GM12873 (cell line): ENCODE measurements around the gene TNFRSF9.

Experiments used
- TF ChIP-seq, protein P1 (sequence below): IDR thresholded peaks from 2 replicates; pipeline ENCODE4 v1.5.1; 2012; ENCODE audit warnings: low read depth, mild to moderate bottlenecking, moderate library complexity, low read length, control low read depth; ENCODE audit not compliant: insufficient read depth; ENCODE audit errors: missing control alignments

Gene TNFRSF9

DNA sequence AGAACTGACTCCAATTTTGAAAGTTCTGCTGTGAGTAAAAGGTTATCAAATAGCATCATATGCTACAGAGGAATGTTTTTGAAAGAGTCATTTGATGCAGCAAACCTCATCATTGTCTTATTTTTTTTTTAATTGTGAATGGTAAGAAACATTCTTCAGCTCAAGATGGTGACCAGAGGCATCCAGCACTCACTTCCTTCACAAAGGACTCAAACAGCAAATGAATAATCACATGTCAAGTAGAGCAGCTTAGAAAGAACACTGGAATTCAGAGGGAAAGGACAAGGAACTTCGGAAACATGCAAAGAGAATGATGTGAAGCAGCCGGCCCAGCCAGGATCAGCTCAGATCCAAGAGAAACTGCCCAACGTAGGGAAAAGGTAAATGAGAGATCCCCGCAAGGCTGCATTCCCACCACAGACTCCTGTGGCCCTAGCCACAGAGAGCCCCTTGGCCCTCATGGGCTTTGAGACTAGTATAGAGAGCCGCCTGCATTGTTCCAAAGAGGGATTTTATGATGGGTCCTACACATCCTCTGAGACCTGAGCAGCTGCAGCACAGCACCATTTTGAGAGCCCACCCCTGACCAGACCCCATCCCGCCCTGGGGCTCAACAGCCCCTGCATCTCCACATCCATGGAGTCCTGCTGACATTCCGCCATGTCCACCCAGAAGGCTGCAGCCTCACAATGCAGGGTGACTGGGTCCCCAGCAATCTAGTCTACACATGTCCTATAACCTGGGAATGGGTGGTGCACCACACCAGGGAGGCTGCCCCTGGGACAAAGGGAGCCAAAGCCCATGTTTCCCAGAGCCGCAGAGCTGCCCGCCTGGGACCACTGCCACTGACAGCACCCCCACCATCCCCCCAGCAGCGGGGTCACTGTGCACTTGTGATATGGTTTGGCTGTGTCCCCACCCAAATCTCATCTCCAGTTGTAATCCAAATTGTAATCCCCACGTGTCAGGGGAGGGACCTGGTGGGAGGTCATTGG is 66.5 kb downstream of the TNFRSF9 start:
- TF ChIP-seq, protein P1, sequence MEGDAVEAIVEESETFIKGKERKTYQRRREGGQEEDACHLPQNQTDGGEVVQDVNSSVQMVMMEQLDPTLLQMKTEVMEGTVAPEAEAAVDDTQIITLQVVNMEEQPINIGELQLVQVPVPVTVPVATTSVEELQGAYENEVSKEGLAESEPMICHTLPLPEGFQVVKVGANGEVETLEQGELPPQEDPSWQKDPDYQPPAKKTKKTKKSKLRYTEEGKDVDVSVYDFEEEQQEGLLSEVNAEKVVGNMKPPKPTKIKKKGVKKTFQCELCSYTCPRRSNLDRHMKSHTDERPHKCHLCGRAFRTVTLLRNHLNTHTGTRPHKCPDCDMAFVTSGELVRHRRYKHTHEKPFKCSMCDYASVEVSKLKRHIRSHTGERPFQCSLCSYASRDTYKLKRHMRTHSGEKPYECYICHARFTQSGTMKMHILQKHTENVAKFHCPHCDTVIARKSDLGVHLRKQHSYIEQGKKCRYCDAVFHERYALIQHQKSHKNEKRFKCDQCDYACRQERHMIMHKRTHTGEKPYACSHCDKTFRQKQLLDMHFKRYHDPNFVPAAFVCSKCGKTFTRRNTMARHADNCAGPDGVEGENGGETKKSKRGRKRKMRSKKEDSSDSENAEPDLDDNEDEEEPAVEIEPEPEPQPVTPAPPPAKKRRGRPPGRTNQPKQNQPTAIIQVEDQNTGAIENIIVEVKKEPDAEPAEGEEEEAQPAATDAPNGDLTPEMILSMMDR, result no peak

DNA sequence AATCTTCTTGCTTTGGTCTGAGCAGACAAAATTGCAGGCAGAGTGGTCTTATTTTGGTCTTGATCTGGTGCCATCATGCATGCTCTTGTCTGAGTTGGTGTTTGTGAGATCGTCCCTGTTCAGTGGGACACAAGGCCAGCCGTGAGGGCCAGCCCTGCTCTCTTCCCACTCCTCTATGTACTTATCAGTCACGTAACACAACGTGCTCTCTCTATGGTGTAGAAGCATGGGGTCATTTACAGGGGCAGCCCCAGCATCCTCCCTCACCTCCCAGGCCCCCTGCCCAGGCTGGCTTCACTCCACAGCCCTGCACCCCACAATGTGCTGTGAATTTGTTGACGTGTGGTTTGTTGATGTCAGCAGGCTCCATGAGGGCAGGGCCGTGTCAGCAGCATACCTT is 69.5 kb downstream of the TNFRSF9 start:
- TF ChIP-seq, protein P1, result no peak

- TF ChIP-seq, protein P1, result no peak
Measured at GRCh38 chr1:7869136-7869920, 71.3 kb downstream of the TNFRSF9 start.

DNA sequence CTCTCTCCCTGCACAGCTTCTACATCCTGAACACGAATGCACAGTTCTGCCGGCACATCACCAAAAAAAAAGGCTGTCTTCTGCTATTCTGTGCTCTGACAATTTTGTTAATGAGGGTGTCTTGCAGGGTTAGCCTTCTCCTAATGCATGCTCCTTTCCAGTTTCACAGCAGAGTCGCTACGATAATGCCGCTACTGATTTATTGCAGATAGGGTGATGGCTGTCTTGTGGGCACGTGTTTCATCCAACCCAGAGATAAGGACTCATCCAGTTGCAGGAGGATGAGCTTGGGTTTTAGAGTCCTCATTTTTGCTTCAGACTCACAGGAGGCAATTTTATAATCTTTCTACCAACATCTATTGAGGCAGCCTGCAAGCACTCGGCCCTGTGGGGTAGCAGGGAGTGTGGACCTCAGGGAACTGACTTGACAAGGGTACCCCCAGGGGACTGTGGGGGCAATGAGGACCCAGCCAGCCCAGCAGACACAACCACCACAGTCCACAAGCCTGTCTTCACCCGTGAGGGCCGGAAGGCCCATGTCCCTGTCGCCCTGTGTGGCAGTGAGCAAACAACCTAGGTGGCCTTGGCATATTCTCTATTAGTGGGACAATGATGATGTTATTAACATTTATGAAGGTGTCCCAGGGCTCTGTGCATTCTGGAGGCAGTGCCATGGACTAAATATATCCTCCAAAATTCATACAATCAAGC is 72.4 kb downstream of the TNFRSF9 start:
- TF ChIP-seq, protein P1, result no peak

- TF ChIP-seq, protein P1, result no peak
Measured at GRCh38 chr1:7865978-7866377, 74.7 kb downstream of the TNFRSF9 start.
